SK-N-SH treated with all-trans-retinoic acid at 6 μM for 48 hours (cell line): Measurements from ENCODE around the gene ANKRD28.
"Not testable (repeated sequence)": the region's sequence is repeated elsewhere in the genome, so short reads cannot be mapped to it uniquely, and the experiment has no call there.

Source experiments
- RARB ChIP-seq: fragments of 250-450 bp; sonication (Bioruptor Pico); IDR thresholded peaks from 2 replicates; pipeline ENCODE4 v1.8.0; 2021; ENCODE audit warnings: mild to moderate bottlenecking, moderate library complexity
- TOX ChIP-seq: fragments of 250-450 bp; sonication (Bioruptor Pico); IDR thresholded peaks from 2 replicates; pipeline ENCODE4 v1.8.0; 2021; ENCODE audit warnings: mild to moderate bottlenecking, moderate library complexity, borderline replicate concordance
- ZFP3 ChIP-seq: fragments of 250-450 bp; sonication (Bioruptor Pico); IDR thresholded peaks from 2 replicates; pipeline ENCODE4 v1.5.0; 2020; ENCODE audit warnings: mild to moderate bottlenecking, moderate library complexity
- ZFP30 ChIP-seq: fragments of 450-650 bp; formaldehyde crosslinking; IDR thresholded peaks from 2 replicates; pipeline ENCODE4 v1.5.0; 2022; ENCODE audit warnings: mild to moderate bottlenecking, moderate library complexity
- ZNF565 ChIP-seq: fragments of 450-650 bp; formaldehyde crosslinking; conservative IDR thresholded peaks from 2 replicates; pipeline ENCODE4 v1.5.0; 2020; ENCODE audit warnings: low read depth, mild to moderate bottlenecking, moderate library complexity

GRCh38 chr3:15774931-15775560 lies 22.7 kb downstream of the ANKRD28 start:
- not testable (repeated sequence) for TF ChIP-seq RARB; ZNF565 (CRISPR knock-in tag); ZFP3 (CRISPR knock-in tag); ZFP30 (CRISPR knock-in tag); TOX (CRISPR knock-in tag)
